Osteocyte (in vitro differentiated cells): ENCODE measurements around the gene TUSC1. TPM values are rescaled to one million over a fixed set of nuclear protein-coding genes. Genes with fewer than 3 reads are reported as not detected.
"Not testable (repeated sequence)": the region's sequence is repeated elsewhere in the genome, so short reads cannot be mapped to it uniquely, and the experiment has no call there.

Source experiments
- DNase-seq: peaks from one replicate; pipeline ENCODE4 v3.0.0; 2021; ENCODE audit warnings: mixed read lengths; ENCODE audit not compliant: unreplicated experiment; ENCODE audit errors: extremely low spot score
- H3K27ac Mint-ChIP-seq: one replicate; pipeline ENCODE4 v1.8.0; 2021; ENCODE audit warnings: mild to moderate bottlenecking, mixed read lengths; ENCODE audit not compliant: unreplicated experiment
- H3K27me3 Mint-ChIP-seq: one replicate; pipeline ENCODE4 v1.8.0; 2021; ENCODE audit warnings: mixed read lengths; ENCODE audit not compliant: unreplicated experiment
- H3K36me3 Mint-ChIP-seq: one replicate; pipeline ENCODE4 v1.8.0; 2021; ENCODE audit warnings: mixed read lengths; ENCODE audit not compliant: unreplicated experiment
- H3K4me1 Mint-ChIP-seq: one replicate; pipeline ENCODE4 v1.8.0; 2021; ENCODE audit warnings: mixed read lengths; ENCODE audit not compliant: unreplicated experiment
- H3K4me3 Mint-ChIP-seq: one replicate; pipeline ENCODE4 v1.8.0; 2021; ENCODE audit warnings: mild to moderate bottlenecking, moderate library complexity, mixed read lengths; ENCODE audit not compliant: unreplicated experiment
- H3K9me3 Mint-ChIP-seq: one replicate; pipeline ENCODE4 v1.8.0; 2021; ENCODE audit warnings: mixed read lengths; ENCODE audit not compliant: unreplicated experiment
- CTCF ChIP-seq: fragments of 200-600 bp; sonication (generic); IDR thresholded peaks from 2 replicates; pipeline ENCODE4 v1.5.0; 2021; ENCODE audit warnings: antibody characterized with exemption, mild to moderate bottlenecking, moderate library complexity
- total RNA-seq: library from RNA; stranded (reverse); gene quantifications from 2 replicates; pipeline ENCODE4 v1.2.1, GENCODE V29; 2021

Gene TUSC1
- total RNA-seq, 1 donor from 2014 or later = not detected

GRCh38 chr9:25704800-25705199, 26.6 kb upstream of the TUSC1 start:
- no peak for TF ChIP-seq CTCF
- Mint-ChIP-seq H3K9me3 (no peaks in the 10 kb centered on the region), H3K36me3 (no peaks in the 10 kb centered on the region), H3K27ac (no peak overlapping the region), H3K4me1 (no peaks in the 10 kb centered on the region), H3K27me3 (peaks cover 35% of the 10 kb centered on the region), H3K4me3 (no peak overlapping the region)
- no peak for DNase-seq

DNA sequence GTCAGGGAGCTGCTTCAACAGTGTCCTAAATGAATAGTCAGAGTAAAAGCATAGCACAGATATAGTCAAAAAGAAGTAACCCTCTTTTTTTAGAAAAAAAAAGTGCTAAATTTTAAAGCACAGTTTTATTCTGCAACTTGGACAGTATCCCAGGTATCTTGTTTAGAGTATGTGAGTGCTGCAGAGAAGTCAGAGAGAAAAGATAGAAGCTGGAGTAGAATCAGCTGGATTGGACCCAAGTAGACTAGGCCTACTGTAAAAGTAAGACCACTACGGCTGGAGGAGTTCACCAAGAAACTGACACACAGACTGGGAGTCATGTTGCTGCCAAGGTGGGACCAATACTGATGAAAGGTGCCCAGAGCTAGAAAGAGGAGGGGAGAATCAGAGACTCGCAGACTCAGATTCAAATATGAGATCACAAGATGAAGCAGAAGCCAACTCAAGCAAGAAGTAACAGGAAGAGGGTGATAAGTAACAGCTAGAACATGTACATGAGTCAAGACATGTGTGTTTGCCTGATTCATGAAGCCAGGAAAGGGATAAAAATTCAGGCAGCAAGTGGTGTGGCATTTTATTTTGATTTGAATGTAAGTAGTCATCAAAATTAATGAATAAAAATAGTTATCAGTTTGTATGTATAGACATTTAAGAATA, 25.6 kb upstream of the TUSC1 start:
- Mint-ChIP-seq H3K27ac (no peak overlapping the region), H3K4me3 (no peak overlapping the region), H3K9me3 (no peaks in the 10 kb centered on the region), H3K4me1 (no peaks in the 10 kb centered on the region), H3K36me3 (no peaks in the 10 kb centered on the region), H3K27me3 (peaks cover 29% of the 10 kb centered on the region)
- DNase-seq = no peak
- no peak for TF ChIP-seq CTCF

DNA sequence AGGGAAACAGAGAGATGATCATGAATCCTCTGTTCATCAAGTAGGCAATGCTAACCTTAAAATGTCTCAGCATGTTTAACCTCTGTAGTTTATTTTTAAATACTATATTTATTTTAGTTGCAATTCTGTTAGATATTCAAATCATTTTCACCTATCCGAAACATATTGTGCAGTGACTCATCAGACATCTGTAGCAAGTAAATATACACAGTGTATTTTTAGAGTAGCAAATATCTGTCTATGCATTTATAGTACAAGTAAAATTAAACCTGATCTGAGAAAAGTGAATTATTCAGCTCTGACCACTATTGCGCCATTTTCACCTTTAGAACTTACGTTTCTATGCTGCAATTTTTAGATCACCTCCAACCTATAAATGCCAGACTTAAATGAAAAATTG, 24.3 kb upstream of the TUSC1 start:
- Mint-ChIP-seq H3K4me1 (no peaks in the 10 kb centered on the region), H3K36me3 (no peaks in the 10 kb centered on the region), H3K27me3 (peaks cover 27% of the 10 kb centered on the region), H3K9me3 (no peaks in the 10 kb centered on the region), H3K4me3 (no peak overlapping the region), H3K27ac (no peak overlapping the region)
- TF ChIP-seq CTCF = no peak
- DNase-seq = no peak

DNA sequence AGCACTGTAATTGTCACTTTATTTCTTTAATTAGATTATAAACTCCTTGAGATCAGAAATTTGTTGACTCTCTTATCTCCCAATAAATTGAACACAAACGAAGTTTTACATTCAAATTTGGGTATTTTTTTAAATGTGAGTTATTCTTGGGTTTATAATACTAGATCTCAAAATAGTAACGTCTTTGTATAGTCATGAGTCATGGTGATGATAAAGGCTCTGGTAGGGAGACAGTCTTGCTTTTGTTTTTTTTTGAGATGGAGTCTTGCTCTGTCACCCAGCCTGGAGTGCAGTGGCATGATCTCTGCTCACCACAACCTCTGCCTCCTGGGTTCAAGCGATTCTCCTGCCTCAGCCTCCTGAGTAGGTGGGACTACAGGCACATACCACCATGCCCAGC, 22.7 kb upstream of the TUSC1 start:
- peaks cover 21% of the 10 kb centered on the region for H3K27me3 Mint-ChIP-seq
- not testable (repeated sequence) for H3K36me3 Mint-ChIP-seq, H3K4me3 Mint-ChIP-seq, H3K9me3 Mint-ChIP-seq, H3K27ac Mint-ChIP-seq, DNase-seq, H3K4me1 Mint-ChIP-seq

- no peaks in the 10 kb centered on the region for H3K9me3 Mint-ChIP-seq
- H3K27ac Mint-ChIP-seq = no peak overlapping the region
- no peak overlapping the region for H3K4me3 Mint-ChIP-seq
- no peak for DNase-seq
- no peaks in the 10 kb centered on the region for H3K4me1 Mint-ChIP-seq
- peaks cover 18% of the 10 kb centered on the region for H3K27me3 Mint-ChIP-seq
- TF ChIP-seq CTCF = no peak
- no peaks in the 10 kb centered on the region for H3K36me3 Mint-ChIP-seq
Measured at GRCh38 chr9:25700430-25700829, 22.2 kb upstream of the TUSC1 start.

- H3K36me3 Mint-ChIP-seq = no peaks in the 10 kb centered on the region
- TF ChIP-seq CTCF = no peak
- peaks cover 10% of the 10 kb centered on the region for H3K27me3 Mint-ChIP-seq
- H3K4me3 Mint-ChIP-seq = no peak overlapping the region
- no peaks in the 10 kb centered on the region for H3K4me1 Mint-ChIP-seq
- DNase-seq = no peak
- no peak overlapping the region for H3K27ac Mint-ChIP-seq
- H3K9me3 Mint-ChIP-seq = no peaks in the 10 kb centered on the region
Measured at GRCh38 chr9:25691786-25692185, 13.5 kb upstream of the TUSC1 start.
